SK-N-SH treated with all-trans-retinoic acid at 6 μM for 48 hours (cell line): ENCODE results near the gene LCAT.

ENCODE experiments used
- ARNTL ChIP-seq: fragments of 450-650 bp; formaldehyde crosslinking; IDR thresholded peaks from 2 replicates; pipeline ENCODE4 v1.5.0; 2020; ENCODE audit warnings: low read depth, mild to moderate bottlenecking, moderate library complexity, borderline replicate concordance
- ISL1 ChIP-seq: fragments of 250-450 bp; sonication (Bioruptor Pico); IDR thresholded peaks from 2 replicates; pipeline ENCODE4 v2.1.2; 2022; ENCODE audit warnings: mild to moderate bottlenecking, moderate library complexity
- OSR1 ChIP-seq: fragments of 250-450 bp; sonication (Bioruptor Pico); IDR thresholded peaks from 2 replicates; pipeline ENCODE4 v1.8.0; 2022; ENCODE audit warnings: moderate library complexity, mild to moderate bottlenecking, inconsistent platforms
- PATZ1 ChIP-seq: fragments of 250-450 bp; sonication (Bioruptor Pico); IDR thresholded peaks from 2 replicates; pipeline ENCODE4 v1.8.0; 2020; ENCODE audit warnings: mild to moderate bottlenecking, moderate library complexity, borderline replicate concordance
- RARB ChIP-seq: fragments of 250-450 bp; sonication (Bioruptor Pico); IDR thresholded peaks from 2 replicates; pipeline ENCODE4 v1.8.0; 2021; ENCODE audit warnings: mild to moderate bottlenecking, moderate library complexity
- TSHZ2 ChIP-seq: fragments of 250-450 bp; sonication (Bioruptor Pico); IDR thresholded peaks from 2 replicates; pipeline ENCODE4 v1.5.0; 2020; ENCODE audit warnings: mild to moderate bottlenecking, moderate library complexity
- ZFP3 ChIP-seq: fragments of 250-450 bp; sonication (Bioruptor Pico); IDR thresholded peaks from 2 replicates; pipeline ENCODE4 v1.5.0; 2020; ENCODE audit warnings: mild to moderate bottlenecking, moderate library complexity

- TF ChIP-seq PATZ1 (CRISPR knock-in tag) (no peak), ISL1 (no peak), ZFP3 (CRISPR knock-in tag) (no peak), RARB (CRISPR knock-in tag) (no peak), OSR1 (CRISPR knock-in tag) (no peak), ARNTL (CRISPR knock-in tag) (no peak), TSHZ2 (CRISPR knock-in tag) (no peak)
These were observed 27.2 kb upstream of the LCAT start for GRCh38 chr16:67971111-67971510.
